Measurements from ENCODE around the gene MAN2B1. TPM values are rescaled to one million over a fixed set of nuclear protein-coding genes. Genes with fewer than 3 reads are reported as not detected.
A peak's percentile ranks its signal among the peaks of the same experiment; 100 is the strongest.

MAN2B1 gene
- total and polyA plus RNA-seq, 2 of the 13 experiments (the other 11 are each of a cell fraction or from before 2014, with no cell fraction given): 23.6 to 23.8 TPM

GRCh38 chr19:12639901-12640613 is 26.5 kb downstream of the MAN2B1 start (continued):
- no peak for TF ChIP-seq TFE3 (CRISPR knock-in tag; IDR thresholded peaks at IDR 0.05)
- no peak for TF ChIP-seq TCF7L2 (IDR thresholded peaks at IDR 0.05; ENCODE audit: low read depth, low read length)
- TF ChIP-seq ZNF564 (CRISPR knock-in tag; IDR thresholded peaks at IDR 0.05): no peak
- TF ChIP-seq MATR3 (CRISPR knock-in tag; IDR thresholded peaks at IDR 0.05): no peak
- TF ChIP-seq ZNF562 (CRISPR knock-in tag; IDR thresholded peaks at IDR 0.05; ENCODE audit: borderline replicate concordance): no peak
- no peak for TF ChIP-seq ZNF253 (CRISPR knock-in tag; IDR thresholded peaks at IDR 0.05; ENCODE audit: borderline replicate concordance)
- TF ChIP-seq DZIP1 (CRISPR knock-in tag; IDR thresholded peaks at IDR 0.05): no peak
- TF ChIP-seq ZNF83 (CRISPR knock-in tag; IDR thresholded peaks at IDR 0.05; ENCODE audit: borderline replicate concordance): no peak
- TF ChIP-seq ZBTB20 (CRISPR knock-in tag; IDR thresholded peaks at IDR 0.05; ENCODE audit: borderline replicate concordance, low read depth): no peak
- TF ChIP-seq ZNF282 (IDR thresholded peaks at IDR 0.05; ENCODE audit: partially characterized antibody): no peak
- TF ChIP-seq PHF8 (CRISPR knock-in tag; IDR thresholded peaks at IDR 0.05): no peak
- peak; percentile 62; the same call in 1 of the 2 replicates for TF ChIP-seq MYC (CRISPR knock-in tag; IDR thresholded peaks at IDR 0.05; ENCODE audit: borderline replicate concordance)
- no peak for TF ChIP-seq ZNF781 (CRISPR knock-in tag; IDR thresholded peaks at IDR 0.05; ENCODE audit: borderline replicate concordance, not compliant biosample characterization)
- no peak for TF ChIP-seq SETDB1 (CRISPR knock-in tag; IDR thresholded peaks at IDR 0.05; ENCODE audit: borderline replicate concordance)
- no peak for TF ChIP-seq HIC2 (CRISPR knock-in tag; IDR thresholded peaks at IDR 0.05; ENCODE audit: low read depth)
- no peak for TF ChIP-seq SALL2 (CRISPR knock-in tag; IDR thresholded peaks at IDR 0.05)
- TF ChIP-seq E2F1 (CRISPR knock-in tag; IDR thresholded peaks at IDR 0.05): no peak
- TF ChIP-seq TBX2 (CRISPR knock-in tag; IDR thresholded peaks at IDR 0.05; ENCODE audit: borderline replicate concordance): no peak

All from HepG2 (cell line).